Naive thymus-derived CD4-positive, alpha-beta T cell (primary cell): ENCODE results near the gene SORL1. TPM values are rescaled to one million over a fixed set of nuclear protein-coding genes. Genes with fewer than 3 reads are reported as not detected.

Source experiments
- ATAC-seq: fragments of 150-1000 bp; cut with Tn5 transposase; 2 replicates; pipeline ENCODE4 v1.10.0; 2021; ENCODE audit warnings: mild to moderate bottlenecking, moderate library complexity
- CTCF ChIA-PET: fragments of 350-600 bp; sonication (Branson Sonifier 250); formaldehyde crosslinking; loops from one replicate; lab custom pipeline; 2021; ENCODE audit warnings: antibody characterized with exemption; lab: Charles Lee
- POLR2A ChIA-PET: fragments of 350-600 bp; sonication (Branson Sonifier 250); formaldehyde crosslinking; loops from one replicate; lab custom pipeline; 2021; ENCODE audit warnings: antibody characterized with exemption, inconsistent platforms; lab: Charles Lee
- DNase-seq, 9 donors: peaks; one replicate each; pipeline versions ENCODE4 v3.0.0 to v3.0.0-alpha.2; 2020 to 2022; ENCODE audit warnings: mixed read lengths in 1 of 9
- H3K27ac ChIP-seq: one replicate; pipeline ENCODE4 v1.7.0; 2013; ENCODE audit warnings: mild to moderate bottlenecking, low read depth, low read length, moderate library complexity
- H3K27me3 ChIP-seq, 2 donors: one replicate each; pipeline ENCODE4 v1.7.0; 2013; ENCODE audit warnings: low read length in 2 of 2, mild to moderate bottlenecking in 2 of 2, moderate library complexity in 2 of 2; ENCODE audit not compliant: control insufficient read depth in 2 of 2, insufficient read depth in 2 of 2
- H3K36me3 ChIP-seq, 3 experiments: 1 replicate in 2 of 3; 2 replicates in 1 of 3; pipeline ENCODE4 v1.7.0; 2013; ENCODE audit warnings: low read length in 3 of 3, mild to moderate bottlenecking in 3 of 3, moderate library complexity in 1 of 3; ENCODE audit not compliant: insufficient read depth in 3 of 3, control insufficient read depth in 2 of 3
- H3K4me1 ChIP-seq, 2 donors: one replicate each; pipeline ENCODE4 v1.7.0; 2013; ENCODE audit warnings: low read length in 2 of 2, mild to moderate bottlenecking in 2 of 2, moderate library complexity in 1 of 2; ENCODE audit not compliant: control insufficient read depth in 2 of 2, insufficient read depth in 2 of 2
- H3K4me3 ChIP-seq: 2 replicates; pipeline ENCODE4 v1.7.0; 2013; ENCODE audit warnings: mild to moderate bottlenecking, low read length
- H3K9me3 ChIP-seq, 3 experiments: 1 replicate in 2 of 3; 2 replicates in 1 of 3; pipeline ENCODE4 v1.7.0; 2013; ENCODE audit warnings: low read length in 3 of 3; ENCODE audit not compliant: control insufficient read depth in 2 of 3
- H3K27ac Mint-ChIP-seq, 9 donors: one replicate each; pipeline ENCODE4 v1.8.0; 2020 to 2022; ENCODE audit warnings: mixed read lengths in 9 of 9, mild to moderate bottlenecking in 8 of 9, moderate library complexity in 5 of 9, inconsistent platforms in 2 of 9
- H3K27me3 Mint-ChIP-seq, 5 donors: one replicate each; pipeline ENCODE4 v1.8.0; 2021 to 2022; ENCODE audit warnings: mixed read lengths in 5 of 5, mild to moderate bottlenecking in 1 of 5
- H3K36me3 Mint-ChIP-seq, 5 donors: one replicate each; pipeline ENCODE4 v1.8.0; 2020 to 2022; ENCODE audit warnings: mixed read lengths in 5 of 5, mild to moderate bottlenecking in 3 of 5, inconsistent platforms in 1 of 5
- H3K4me1 Mint-ChIP-seq, 7 donors: one replicate each; pipeline ENCODE4 v1.8.0; 2020 to 2022; ENCODE audit warnings: mixed read lengths in 7 of 7, mild to moderate bottlenecking in 3 of 7, inconsistent platforms in 1 of 7
- H3K4me3 Mint-ChIP-seq, 10 donors: one replicate each; pipeline ENCODE4 v1.8.0; 2020 to 2022; ENCODE audit warnings: mild to moderate bottlenecking in 10 of 10, mixed read lengths in 10 of 10, moderate library complexity in 6 of 10, inconsistent platforms in 2 of 10
- H3K9me3 Mint-ChIP-seq, 11 donors: one replicate each; pipeline ENCODE4 v1.8.0; 2020 to 2022; ENCODE audit warnings: mixed read lengths in 11 of 11, mild to moderate bottlenecking in 4 of 11, inconsistent platforms in 1 of 11, moderate library complexity in 1 of 11
- intact Hi-C, 2 donors: fragments of 100-400 bp; cut with micrococcal nuclease; formaldehyde crosslinking; loops; one replicate each; pipeline ENCODE4 v1.15.1; 2023
- polyA plus RNA-seq, 2 donors: library from polyadenylated mRNA; unstranded; fragments of 300-500 nt; fragmentation: Illumina TruSeq; gene quantifications; one replicate each; pipeline ENCODE4 v1.2.3, GENCODE V29; 2021
- total RNA-seq, 6 experiments: library from RNA in 5 of 6; stranded (reverse) in 5 of 6; gene quantifications; 1 replicate in 5 of 6; 2 replicates in 1 of 6; pipeline ENCODE4 v1.2.3 and lab custom pipeline; 2021 to 2026

The SORL1 gene
- total and polyA plus RNA-seq, 7 experiments from 2014 or later = 165 to 555 (median 321) TPM

DNA sequence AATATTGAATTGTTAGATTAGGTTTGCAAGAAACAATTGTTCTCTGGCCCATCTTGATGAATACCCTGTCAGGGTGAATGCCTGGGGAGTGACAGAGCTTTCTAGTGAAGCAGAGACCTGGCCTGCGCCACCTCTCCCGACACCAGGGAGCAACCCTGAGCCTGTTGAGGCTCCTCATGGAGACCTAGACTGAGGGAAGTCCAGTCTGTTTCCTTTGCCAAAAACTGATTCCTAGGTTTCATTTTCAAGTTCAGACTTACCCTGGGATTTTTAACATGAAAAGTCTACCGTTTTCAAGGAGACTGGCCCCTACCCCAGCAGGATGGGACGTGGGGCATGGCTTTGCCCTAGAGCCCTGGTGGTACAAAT is 174.4 kb downstream of the SORL1 start:
- H3K27ac Mint-ChIP-seq = peak overlapping the region in 1 of 9 donors; percentile 24
- intact Hi-C loops = no loop called here
- no peak for ATAC-seq
- peaks cover 0 to 14% (median 0%) of the 10 kb centered on the region in 7 donors for H3K4me1 Mint-ChIP-seq
- no peak for DNase-seq
- no peak overlapping the region for H3K27ac ChIP-seq
- H3K27me3 ChIP-seq = no peaks in the 10 kb centered on the region
- H3K9me3 ChIP-seq = no peaks in the 10 kb centered on the region
- H3K36me3 ChIP-seq = peaks cover 30 to 97% (median 45%) of the 10 kb centered on the region in 3 experiments
- no peak overlapping the region for H3K4me3 ChIP-seq
- ChIA-PET CTCF (no interaction called here), POLR2A (interaction anchor here (1.4 kb wide), 1 partner anchor 16 kb away, joined by 3 read pairs; no protein-coding TSS in a partner anchor)
- no peak overlapping the region for H3K4me3 Mint-ChIP-seq
- no peaks in the 10 kb centered on the region for H3K4me1 ChIP-seq
- peaks cover 21 to 88% (median 58%) of the 10 kb centered on the region in 5 donors for H3K36me3 Mint-ChIP-seq
- H3K27me3 Mint-ChIP-seq = no peaks in the 10 kb centered on the region
- no peaks in the 10 kb centered on the region for H3K9me3 Mint-ChIP-seq

DNA sequence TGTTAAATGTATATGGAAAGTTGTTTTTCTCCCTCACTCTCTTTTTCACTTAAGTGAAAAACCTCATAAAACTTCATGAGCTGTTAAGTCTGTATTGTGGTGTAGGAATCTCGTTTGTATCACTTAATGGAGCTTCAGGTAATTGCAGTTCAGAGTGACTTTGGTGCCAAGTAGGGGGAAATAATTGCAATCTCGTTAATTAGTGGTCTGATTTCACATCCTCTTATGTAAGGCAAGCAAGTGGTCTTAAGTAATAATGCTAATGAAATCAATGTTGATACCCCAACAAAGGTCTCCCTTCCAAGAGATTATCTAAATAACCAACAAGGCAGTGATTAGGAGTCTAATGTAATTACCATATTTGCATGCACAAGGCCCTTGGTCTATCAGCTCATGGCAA is 174.9 kb downstream of the SORL1 start:
- H3K27me3 ChIP-seq = no peaks in the 10 kb centered on the region
- H3K9me3 ChIP-seq = no peaks in the 10 kb centered on the region
- no peak overlapping the region for H3K27ac ChIP-seq
- H3K4me1 ChIP-seq = no peaks in the 10 kb centered on the region
- no peak overlapping the region for H3K4me3 ChIP-seq
- Mint-ChIP-seq H3K4me1 (peaks cover 0 to 14% (median 0%) of the 10 kb centered on the region in 7 donors), H3K4me3 (no peak overlapping the region), H3K27me3 (no peaks in the 10 kb centered on the region), H3K9me3 (no peaks in the 10 kb centered on the region), H3K36me3 (peaks cover 21 to 85% (median 53%) of the 10 kb centered on the region in 5 donors), H3K27ac (peak overlapping the region in 2 of 9 donors; percentile 13 to 33)
- intact Hi-C loops = no loop called here
- H3K36me3 ChIP-seq = peaks cover 26 to 97% (median 40%) of the 10 kb centered on the region in 3 experiments
- DNase-seq (no peak), ATAC-seq (no peak)
- ChIA-PET POLR2A (interaction anchor here (1.4 kb wide), 1 partner anchor 17 kb away, joined by 3 read pairs; no protein-coding TSS in a partner anchor), CTCF (no interaction called here)

DNA sequence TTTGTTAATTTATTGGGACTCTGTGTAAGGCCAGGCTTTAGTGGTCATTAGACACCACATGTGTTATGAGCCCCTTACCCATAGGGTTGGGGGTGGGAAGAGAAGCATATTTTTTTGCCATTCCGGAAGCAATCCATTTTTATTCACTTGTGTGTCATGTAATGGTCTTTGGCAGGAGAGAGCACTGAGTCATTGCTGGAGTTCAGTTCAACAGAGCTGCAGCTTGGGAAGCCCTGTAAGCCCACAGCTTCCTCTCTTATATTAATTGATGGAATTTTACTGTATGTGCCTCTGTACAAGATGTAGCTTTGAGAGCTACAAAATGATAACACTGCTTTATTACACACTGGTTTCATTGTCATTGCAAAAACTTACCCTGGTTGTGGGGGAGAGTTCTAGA is 177.9 kb downstream of the SORL1 start:
- ATAC-seq (no peak), DNase-seq (no peak)
- Histone ChIP-seq H3K36me3 (peaks cover 19 to 81% (median 22%) of the 10 kb centered on the region in 3 experiments), H3K27ac (no peak overlapping the region), H3K9me3 (no peaks in the 10 kb centered on the region), H3K4me1 (no peaks in the 10 kb centered on the region), H3K4me3 (no peak overlapping the region), H3K27me3 (no peaks in the 10 kb centered on the region)
- Mint-ChIP-seq H3K4me3 (no peak overlapping the region), H3K27ac (peak overlapping the region in 2 of 9 donors; percentile 1 to 43), H3K36me3 (peaks cover 7 to 75% (median 44%) of the 10 kb centered on the region in 5 donors), H3K9me3 (no peaks in the 10 kb centered on the region), H3K4me1 (peaks cover 0 to 4% (median 0%) of the 10 kb centered on the region in 7 donors), H3K27me3 (no peaks in the 10 kb centered on the region)
- intact Hi-C loops = no loop called here
- ChIA-PET CTCF (no interaction called here), POLR2A (no interaction called here)

DNA sequence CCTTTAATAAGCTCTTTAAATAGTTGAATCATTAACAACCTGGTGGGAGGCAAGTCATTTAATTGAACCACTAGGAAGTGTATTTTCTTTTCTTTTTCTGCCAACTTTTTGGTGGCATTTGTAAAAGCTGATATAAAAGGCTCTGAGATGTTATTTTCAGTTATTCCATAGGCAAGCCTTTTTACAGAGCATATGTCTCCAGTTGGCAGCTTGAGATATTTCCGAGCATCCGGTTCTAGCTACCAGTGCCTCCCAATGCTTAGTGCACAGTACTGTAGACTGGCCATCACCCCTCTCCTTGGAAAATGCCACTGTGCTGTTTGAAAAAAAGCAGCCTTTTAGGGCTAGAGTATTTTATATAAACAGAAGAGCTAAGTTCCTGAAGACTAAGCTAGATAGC is 179.3 kb downstream of the SORL1 start:
- Mint-ChIP-seq H3K4me1 (peaks cover 0 to 2% (median 0%) of the 10 kb centered on the region in 7 donors), H3K27ac (peak overlapping the region in 1 of 9 donors; percentile 27), H3K9me3 (no peaks in the 10 kb centered on the region), H3K27me3 (no peaks in the 10 kb centered on the region), H3K36me3 (peaks cover 3 to 61% (median 34%) of the 10 kb centered on the region in 5 donors), H3K4me3 (no peak overlapping the region)
- ChIA-PET POLR2A (no interaction called here), CTCF (no interaction called here)
- Histone ChIP-seq H3K27me3 (no peaks in the 10 kb centered on the region), H3K27ac (no peak overlapping the region), H3K36me3 (peaks cover 8 to 67% (median 14%) of the 10 kb centered on the region in 3 experiments), H3K4me3 (no peak overlapping the region), H3K9me3 (no peaks in the 10 kb centered on the region), H3K4me1 (no peaks in the 10 kb centered on the region)
- ATAC-seq (no peak), DNase-seq (no peak)
- intact Hi-C loops = no loop called here

DNA sequence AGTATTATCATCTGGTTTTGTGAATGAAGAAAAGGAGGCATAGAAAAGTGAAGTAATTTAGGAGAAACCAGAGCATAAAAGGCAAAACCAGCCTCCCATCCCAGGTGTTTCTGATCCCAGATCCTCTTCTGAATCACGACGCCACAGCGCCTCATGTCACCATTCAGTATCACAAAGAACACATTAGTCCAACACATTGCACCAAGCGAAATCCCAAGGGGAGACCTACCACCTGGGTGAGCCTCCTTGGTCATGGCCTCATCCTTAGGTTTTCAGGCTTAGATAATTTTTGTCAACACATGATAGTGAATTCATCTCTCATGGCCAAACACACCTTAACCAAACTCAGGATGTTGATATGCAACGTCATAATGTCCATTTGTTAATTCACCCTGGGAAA is 182.2 kb downstream of the SORL1 start:
- H3K27me3 Mint-ChIP-seq = no peaks in the 10 kb centered on the region
- H3K36me3 ChIP-seq = peaks cover 0 to 39% (median 14%) of the 10 kb centered on the region in 3 experiments
- H3K4me3 Mint-ChIP-seq = no peak overlapping the region
- H3K27ac ChIP-seq = no peak overlapping the region
- DNase-seq (no peak), ATAC-seq (peak; percentile 8)
- no peaks in the 10 kb centered on the region for H3K27me3 ChIP-seq
- intact Hi-C loops = no loop called here
- CTCF ChIA-PET = no interaction called here
- H3K4me1 ChIP-seq = no peaks in the 10 kb centered on the region
- H3K36me3 Mint-ChIP-seq = peaks cover 0 to 34% (median 23%) of the 10 kb centered on the region in 5 donors
- POLR2A ChIA-PET = no interaction called here
- H3K9me3 ChIP-seq = no peaks in the 10 kb centered on the region
- no peak overlapping the region for H3K4me3 ChIP-seq
- peak overlapping the region in 4 of 9 donors; percentile 17 to 63 (median 36) for H3K27ac Mint-ChIP-seq
- peaks cover 0 to 4% (median 0%) of the 10 kb centered on the region in 7 donors for H3K4me1 Mint-ChIP-seq
- H3K9me3 Mint-ChIP-seq = no peaks in the 10 kb centered on the region

DNA sequence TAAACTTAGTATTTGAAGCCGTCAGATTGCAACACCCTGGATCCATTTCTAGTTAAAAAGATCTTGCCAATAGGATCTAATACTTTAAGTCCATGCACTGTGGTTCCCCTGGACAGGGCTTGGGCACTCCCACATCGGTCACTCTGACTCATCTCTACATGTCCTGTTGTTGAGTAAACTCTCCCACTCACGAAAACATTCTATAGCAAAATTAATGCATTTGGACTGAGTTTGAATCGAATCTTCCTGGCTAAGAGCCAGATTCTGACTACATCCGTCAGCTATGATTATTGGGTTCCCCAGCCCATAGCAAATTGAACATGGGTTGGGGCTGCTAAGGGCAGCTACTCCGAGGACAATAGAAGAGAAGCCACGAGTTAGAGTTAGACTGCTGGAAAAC is 182.8 kb downstream of the SORL1 start:
- ChIA-PET CTCF (no interaction called here), POLR2A (no interaction called here)
- Mint-ChIP-seq H3K36me3 (peaks cover 0 to 28% (median 19%) of the 10 kb centered on the region in 5 donors), H3K27ac (peak overlapping the region in 1 of 9 donors; percentile 19), H3K4me3 (no peak overlapping the region), H3K4me1 (peaks cover 0 to 4% (median 0%) of the 10 kb centered on the region in 7 donors), H3K27me3 (no peaks in the 10 kb centered on the region), H3K9me3 (no peaks in the 10 kb centered on the region)
- intact Hi-C loops = no loop called here
- Histone ChIP-seq H3K9me3 (no peaks in the 10 kb centered on the region), H3K36me3 (peaks cover 0 to 34% (median 14%) of the 10 kb centered on the region in 3 experiments), H3K27ac (no peak overlapping the region), H3K27me3 (no peaks in the 10 kb centered on the region), H3K4me3 (no peak overlapping the region), H3K4me1 (no peaks in the 10 kb centered on the region)
- peak; percentile 42 for ATAC-seq
- DNase-seq = peak in 1 of 9 donors; percentile 3
